NCI-H510A treated with DMSO at 0.1 percent for 48 hours (cell line): ENCODE results near the gene GALNT7.

Source experiments
- DNase-seq: peaks from one replicate; lab custom pipeline; 2025; lab: John Stamatoyannopoulos, UW

Gene GALNT7

DNA sequence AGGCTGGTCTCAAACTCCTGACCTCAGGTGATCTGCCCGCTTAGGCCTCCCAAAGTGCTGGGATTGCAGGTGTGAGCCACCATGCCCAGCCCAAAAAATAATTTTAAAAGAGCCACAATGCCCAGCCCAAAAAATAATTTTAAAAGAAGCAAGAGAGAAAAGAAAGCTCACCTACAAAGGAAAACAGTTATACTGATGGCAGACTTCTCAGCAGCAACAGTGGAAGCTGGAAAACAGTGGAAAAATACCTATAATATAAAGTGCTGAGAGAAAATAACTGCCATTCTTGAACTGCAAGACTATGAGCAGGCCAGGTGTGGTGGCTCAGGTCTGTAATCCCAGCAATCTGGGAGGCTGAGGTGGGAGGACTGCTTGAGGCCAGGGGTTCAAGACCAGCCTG, 178.9 kb downstream of the GALNT7 start:
- DNase-seq: no peak

DNA sequence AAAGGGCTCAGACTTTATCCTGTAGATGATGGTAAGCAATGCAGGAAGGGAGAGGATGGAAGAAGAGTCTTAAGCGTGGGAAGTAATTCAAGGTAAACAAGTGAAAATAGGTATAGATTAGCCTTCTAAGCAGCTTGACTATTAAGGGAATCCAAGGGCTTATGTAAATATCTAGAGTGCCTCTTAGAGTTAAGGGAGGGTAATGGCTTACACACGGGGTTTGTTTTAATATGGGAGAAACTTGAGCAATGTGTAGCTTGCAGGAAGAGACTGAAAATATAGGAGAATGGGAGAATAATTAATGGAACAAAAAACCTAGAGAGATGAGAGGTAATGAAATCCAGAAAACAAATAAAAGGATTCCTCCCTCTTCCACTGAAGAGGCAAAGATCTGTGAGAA, 189.3 kb downstream of the GALNT7 start:
- no peak for DNase-seq

DNA sequence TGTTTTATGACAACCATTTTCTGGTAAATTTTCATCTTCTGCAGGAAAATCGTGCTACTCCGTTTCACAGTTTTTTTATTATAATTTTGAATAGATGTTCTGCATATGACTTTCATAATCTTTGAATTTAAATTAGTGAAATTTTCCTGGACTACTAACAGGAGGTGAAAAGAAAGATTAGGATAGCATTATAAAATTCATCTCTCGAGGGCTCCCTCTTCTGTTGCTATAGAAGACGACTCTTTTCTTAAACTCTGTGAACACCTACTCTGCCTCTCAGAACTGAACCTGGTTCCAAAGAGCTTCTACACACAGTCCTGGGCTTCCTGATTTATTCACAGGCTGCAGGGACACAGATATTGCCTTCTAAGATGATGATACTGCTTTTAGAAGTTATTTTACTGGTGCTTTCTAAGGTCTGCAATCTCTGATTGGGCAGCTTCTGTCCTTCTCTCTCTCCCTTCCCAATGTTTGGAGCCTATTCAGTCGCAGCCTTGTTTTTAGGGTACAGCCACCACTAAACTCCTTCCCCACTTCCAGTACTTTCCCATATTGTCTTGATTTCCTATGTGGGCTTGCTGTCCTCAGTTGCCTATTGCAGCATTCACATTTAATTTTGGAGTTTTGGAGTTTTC, 192.1 kb downstream of the GALNT7 start:
- DNase-seq: no peak

DNA sequence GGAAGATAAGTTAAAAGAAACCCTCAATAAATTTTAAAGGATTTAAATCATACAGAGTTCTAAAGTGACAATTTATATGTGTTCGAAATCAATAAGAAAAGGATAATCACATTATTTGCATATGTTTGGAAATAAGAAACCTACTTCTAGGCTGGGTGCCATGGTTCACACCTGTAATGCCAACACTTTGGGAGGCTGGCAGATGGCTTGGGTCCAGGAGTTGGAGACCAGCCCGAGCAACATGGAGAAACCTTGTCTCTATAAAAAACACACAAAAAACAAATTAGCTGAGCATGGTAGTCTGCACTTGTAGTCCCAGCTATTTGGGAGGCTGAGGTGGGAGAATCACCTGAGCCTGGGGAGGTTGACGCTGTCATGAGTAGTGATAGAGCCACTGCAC, 194.1 kb downstream of the GALNT7 start:
- no peak for DNase-seq

DNA sequence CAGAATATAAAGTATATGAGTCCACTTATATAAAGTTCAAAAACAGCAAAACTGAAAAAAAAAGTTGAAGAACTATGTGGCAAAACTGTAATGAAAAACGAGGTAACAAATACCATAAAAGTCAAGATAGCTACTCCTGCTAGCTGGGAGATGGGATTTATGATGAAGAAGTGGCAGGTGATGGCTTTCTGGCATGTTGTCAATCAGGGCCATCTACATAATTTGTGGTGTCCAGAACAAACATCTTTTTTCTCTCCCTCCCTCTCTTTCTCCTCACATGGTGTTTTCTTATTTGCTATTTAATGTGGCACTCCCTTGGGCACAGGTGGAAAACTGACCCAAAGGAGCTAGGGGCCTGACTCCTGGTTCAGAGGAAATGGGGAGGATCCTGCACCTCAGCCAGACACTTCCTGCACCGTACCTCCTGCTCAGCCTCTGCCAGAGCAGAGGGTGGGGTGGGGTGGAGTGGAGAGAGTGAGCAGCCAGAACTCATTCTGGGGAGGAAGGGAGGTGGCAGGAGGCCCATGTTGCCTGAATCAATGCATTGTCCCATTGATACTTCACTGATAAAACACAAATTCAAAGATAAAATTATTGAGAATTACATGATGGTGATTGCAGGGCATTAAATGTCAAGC, 196.9 kb downstream of the GALNT7 start:
- no peak for DNase-seq

DNA sequence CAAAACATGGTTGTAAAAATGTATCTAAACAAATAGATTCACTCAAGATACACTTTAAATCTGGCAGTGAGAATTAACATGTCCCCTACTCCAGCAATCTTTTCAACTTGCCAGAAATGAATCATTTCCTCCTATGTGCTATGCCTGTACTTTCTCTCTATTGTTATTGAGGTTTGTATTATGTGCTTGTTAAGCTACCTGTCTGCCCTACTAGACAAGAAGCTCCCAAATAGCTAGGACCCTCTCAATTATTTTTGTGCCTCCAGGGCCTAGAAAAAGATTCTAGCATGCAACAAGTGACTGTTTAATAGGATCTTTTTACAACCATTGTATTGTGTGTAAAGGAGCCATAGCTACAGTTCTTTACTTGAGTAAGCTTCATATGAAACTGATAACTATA, 198.7 kb downstream of the GALNT7 start:
- DNase-seq: no peak

DNA sequence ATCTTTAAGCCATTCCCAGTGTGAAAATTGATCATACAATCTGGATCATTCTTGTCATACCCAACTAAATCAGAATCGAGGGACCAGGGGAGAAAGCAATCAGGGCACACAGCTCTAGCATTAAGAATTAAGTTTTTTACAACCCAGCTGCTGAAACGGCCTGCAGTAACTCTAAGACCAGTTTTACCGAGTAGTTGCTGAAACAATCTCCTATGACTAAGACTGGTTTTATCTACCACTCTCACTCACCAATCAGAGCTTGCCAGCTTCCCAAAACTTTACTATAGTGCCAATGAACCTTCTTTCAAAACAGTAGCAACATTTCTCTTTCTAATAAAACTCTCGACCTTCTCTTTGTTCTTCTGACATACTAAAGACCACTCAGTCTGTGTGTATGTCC, 199.3 kb downstream of the GALNT7 start:
- no peak for DNase-seq

DNA sequence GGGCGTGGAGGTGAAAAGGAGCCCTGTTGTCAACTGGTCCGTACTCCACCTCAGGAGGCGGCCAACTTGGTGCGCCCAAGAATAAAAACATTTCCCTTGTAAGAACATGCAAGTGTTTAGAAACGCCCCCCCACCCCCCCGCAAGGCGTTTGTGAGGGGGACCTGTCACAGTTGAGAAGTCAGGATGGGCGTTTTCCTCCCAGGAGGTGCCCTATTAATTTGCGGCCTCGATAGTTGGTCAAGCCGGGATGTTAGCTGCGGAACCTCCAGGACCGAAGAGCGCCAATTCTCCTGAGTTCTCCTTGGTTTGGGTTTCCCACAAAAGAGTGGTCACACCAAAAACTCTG, 201.5 kb downstream of the GALNT7 start:
- no peak for DNase-seq

DNA sequence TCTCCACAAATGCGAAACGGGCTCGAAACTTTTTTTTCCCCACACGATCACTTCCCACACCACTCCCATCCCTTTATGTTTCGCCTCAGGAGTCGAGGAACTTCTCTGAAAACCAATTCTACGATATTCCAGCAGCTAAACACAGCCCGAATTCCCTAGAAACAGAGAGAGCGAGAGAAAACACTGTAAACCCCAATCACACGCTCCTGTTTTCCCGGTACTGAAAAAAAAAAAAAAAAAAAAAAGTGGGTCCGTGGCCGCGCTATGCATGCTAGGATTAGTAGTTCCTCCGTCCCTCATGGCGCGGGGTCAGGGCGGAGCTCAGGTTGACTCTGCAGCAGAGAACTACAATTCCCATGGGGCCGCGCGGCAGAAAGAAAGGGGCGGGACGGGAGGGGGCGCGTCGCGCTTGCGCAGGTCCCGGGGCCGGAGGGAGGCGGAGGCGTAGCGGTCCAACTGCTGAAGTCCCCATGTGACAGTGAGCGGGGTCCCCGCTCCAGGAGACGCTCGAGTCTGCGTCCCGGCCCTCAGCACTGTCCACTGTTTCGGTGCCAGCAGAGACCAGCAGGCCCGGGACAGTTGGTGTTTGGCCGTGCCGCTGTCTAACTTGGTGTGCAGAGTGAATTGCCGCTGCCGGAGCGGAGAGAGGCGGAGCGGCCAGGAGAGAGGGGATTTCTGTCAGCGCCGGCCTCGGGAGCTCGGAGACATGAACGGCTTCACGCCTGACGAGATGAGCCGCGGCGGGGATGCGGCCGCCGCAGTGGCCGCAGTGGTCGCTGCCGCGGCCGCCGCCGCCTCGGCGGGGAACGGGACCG, 202.1 kb downstream of the GALNT7 start, which contains the start of gene SAP30:
TSS of gene SAP30 (plus strand) at position 478 of the 815 bp plus-strand sequence. CDS start at position 707, 229 bp downstream.
- DNase-seq: peak; percentile 81

DNA sequence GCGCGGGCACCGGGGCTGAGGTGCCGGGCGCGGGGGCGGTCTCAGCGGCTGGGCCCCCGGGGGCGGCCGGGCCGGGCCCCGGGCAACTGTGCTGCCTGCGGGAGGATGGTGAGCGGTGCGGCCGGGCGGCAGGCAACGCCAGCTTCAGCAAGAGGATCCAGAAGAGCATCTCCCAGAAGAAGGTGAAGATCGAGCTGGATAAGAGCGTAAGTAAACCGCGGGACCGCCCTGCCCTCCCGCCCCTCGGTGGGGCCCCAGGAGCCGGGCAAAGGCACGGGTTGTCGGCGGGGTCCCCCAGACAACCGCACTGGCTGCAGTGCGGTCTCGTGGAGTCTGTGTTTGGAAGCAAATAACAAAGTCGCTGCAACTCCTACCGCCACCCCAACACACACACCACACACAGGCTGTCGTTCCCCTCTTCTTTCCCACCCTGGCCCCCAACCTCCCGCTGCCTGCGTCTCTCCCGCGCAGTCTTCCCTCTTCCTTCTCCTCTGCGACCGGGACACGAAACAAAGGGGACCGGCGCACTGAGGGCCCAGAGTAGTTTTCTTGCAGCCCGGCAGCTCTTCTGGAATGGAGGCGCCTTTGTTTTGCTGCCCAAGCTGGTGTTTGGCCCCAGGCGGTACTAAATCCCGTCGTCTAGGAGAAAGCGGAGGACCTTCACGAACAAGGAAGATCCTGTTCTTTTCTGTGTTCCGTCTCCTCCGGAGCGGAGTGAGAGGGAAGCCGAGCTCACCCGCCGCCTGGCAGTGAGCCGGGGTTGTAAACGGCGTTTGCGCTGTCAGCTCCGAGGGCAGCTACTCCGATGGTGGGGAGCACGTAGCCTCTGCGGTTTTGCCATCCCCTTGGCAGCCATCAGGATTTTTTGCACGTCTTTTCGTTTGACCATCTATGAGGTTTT, 202.9 kb downstream of the GALNT7 start:
- peak; percentile 19 for DNase-seq
